HG03575 (cell line): ENCODE results near the gene LPIN1.

ENCODE experiments used
- ATAC-seq: cut with Tn5 transposase; IDR thresholded peaks from one replicate; pipeline ENCODE4 v1.9.1; 2021; ENCODE audit not compliant: unreplicated experiment, insufficient number of reproducible peaks, low FRiP score; ENCODE audit errors: extremely low read depth

LPIN1 gene

DNA sequence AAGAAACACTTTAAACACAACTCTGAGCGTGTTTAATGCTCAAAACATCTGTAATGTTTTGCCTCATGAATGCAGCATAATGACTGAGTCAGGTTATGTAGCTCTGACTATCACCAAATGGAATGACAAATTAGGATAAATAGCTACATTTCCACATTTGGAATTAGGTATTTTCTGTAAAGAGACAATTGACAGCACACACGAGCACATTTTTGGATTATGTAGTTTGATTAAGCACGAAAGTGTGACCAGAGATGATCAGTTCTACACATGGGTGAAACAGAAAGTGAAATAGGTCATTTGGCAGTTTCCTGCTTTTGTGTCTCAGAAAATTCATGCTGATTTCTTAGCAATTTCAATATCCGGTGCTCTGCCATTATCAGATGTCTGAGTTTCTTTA, 29.0 kb downstream of the LPIN1 start:
- peak; percentile 91 for ATAC-seq

DNA sequence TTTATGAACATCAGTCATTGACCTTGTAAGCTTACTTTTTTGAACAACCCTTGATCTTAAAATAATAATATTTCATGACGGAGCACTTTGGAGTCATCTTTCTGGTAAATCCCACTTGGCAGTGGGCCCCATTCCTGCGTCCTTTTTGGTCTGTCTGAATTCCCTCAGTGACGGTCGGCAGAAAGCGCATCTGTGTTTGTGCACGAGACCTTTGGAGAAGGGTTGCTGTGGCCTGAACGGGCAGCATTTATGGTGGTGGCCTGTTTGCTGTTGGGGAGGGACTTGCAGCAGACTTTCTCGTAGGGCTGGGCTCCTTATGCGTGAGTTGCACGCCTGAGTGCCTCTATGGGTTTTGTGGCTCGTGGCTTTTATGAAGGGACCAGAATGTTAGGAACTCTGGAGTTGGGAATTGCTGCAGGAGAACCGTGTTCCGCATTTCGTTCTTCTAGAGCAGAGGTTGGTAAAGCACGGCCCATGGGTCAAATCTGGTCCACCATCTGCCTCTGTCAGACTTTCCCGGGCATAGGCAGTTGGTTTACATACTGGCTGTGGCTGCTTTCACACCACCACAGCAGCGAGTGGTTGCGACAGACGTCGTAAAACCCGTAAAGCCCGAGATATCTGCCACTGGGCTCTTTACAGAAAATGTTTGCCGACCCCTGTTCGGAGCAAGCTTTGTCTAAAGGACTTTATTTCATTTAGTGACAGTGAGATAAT, 30.8 kb downstream of the LPIN1 start:
- no peak for ATAC-seq

DNA sequence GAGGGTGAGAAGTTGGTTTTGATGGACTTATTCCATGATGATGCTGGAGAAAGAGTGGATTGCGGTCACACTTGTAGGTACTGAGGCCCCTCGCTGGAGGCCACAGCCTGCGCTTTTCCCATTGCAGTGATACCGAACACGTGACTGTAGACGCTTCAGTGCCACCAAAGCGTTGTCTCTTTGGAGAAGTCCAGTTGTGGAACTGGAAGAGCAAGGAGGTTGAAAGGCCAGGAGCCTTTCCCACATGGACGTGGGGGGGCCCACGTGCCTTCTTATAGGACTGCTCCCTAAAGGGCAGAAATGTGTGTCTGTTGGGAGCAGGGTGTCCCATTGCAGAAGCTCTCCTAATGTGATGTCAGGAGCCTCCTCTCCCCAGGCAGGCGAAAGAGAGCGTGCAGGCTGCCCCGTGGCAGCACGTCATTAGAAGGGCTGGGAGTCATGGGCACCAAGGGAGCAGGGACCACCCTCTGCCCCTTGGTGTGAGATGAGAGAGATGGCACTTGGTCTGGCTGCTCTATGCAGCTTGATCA, 31.5 kb downstream of the LPIN1 start:
- ATAC-seq, result no peak

DNA sequence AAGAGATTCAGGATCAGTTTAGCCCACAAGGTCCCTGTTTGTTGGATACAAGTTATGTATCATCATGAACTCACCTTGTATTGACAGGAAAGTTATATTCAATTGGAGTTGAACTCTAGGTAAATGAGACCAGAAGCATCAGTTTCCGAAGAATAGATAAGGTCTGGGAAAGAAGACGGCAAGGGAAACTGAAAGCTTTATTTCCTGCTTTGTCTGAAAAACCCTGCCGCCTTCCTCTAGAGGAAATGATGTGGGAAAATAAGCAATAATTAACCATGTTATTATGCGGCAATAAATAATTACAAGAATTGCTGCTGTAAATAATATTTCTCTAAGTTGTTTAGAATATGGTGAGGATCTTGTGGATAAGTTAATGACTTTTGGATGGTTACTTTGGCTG, 32.0 kb downstream of the LPIN1 start:
- ATAC-seq, result no peak

DNA sequence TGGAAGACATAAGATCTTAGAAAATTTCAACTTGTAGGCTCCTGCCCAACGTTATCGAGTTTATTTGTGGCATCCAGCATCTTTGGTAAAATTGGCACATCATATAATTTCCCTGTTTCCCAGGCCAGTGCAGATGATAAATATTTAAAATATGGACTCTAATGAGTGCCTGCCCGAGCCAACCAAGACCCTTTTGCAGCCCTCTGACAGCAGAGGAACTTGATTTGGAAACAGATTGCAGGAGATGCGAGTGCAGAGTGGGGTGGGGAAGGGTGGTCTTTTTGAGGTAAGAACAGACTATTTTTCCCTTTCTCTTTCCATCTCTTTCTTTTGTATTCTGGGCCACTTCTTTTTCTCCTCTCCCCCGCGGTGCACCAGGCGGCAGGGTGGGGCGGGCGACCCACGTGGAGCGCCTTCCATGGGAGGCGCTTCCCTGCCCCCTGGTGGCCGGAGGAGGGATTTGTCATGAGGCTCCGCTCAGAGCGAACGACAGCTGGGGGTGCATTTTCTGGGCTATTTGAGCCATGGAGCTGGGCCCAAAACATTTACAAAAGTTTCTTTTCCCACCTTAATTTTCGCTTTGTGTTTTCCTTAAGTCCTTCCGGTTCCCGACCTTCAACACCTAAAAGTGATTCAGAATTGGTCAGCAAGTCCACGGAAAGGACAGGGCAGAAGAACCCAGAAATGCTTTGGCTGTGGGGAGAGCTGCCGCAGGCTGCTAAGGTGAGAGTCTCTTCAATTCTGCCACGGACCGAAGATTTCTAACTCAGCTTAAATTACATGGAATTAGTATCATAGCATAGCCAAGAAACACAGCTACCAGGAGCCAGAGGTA, 32.7 kb downstream of the LPIN1 start:
- no peak for ATAC-seq

DNA sequence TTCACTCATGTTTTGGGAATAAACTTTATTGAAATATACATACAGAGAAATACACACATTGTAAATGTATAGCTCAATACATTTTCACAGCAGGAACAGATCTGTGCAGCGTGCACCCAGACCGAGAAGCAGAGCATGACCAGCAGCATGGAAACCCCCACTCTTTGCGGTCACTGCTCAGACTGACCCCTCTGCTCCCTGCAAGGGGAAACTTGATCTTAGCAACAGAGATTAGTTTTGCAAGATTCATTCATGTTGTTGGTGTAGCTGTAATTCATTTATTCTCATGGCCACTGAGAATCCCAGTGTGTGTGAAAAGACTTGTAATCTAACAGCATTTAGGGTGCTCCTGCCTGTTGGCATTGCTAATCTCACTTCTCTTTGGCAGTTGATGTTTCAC, 35.2 kb downstream of the LPIN1 start:
- no peak for ATAC-seq

DNA sequence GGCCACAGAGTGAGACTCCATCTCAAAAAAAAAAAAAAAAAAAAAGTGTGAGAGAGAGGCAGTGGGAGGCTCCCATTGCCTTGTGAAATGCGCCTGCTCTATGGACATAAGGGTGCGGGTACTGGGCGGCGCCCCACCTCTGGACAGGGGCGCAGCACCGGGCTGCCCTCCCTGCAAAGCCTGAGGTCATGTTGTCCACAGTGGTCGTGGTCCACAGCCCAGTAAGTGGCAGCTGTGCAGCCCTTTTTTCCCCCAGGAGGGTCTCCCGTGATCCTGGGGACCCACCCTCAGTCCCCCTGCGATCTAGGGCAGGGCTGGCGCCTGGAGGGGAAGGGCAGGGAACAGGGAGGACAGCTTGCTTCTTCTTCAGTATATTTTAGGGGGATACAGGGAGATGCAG, 37.8 kb downstream of the LPIN1 start:
- ATAC-seq, result no peak

DNA sequence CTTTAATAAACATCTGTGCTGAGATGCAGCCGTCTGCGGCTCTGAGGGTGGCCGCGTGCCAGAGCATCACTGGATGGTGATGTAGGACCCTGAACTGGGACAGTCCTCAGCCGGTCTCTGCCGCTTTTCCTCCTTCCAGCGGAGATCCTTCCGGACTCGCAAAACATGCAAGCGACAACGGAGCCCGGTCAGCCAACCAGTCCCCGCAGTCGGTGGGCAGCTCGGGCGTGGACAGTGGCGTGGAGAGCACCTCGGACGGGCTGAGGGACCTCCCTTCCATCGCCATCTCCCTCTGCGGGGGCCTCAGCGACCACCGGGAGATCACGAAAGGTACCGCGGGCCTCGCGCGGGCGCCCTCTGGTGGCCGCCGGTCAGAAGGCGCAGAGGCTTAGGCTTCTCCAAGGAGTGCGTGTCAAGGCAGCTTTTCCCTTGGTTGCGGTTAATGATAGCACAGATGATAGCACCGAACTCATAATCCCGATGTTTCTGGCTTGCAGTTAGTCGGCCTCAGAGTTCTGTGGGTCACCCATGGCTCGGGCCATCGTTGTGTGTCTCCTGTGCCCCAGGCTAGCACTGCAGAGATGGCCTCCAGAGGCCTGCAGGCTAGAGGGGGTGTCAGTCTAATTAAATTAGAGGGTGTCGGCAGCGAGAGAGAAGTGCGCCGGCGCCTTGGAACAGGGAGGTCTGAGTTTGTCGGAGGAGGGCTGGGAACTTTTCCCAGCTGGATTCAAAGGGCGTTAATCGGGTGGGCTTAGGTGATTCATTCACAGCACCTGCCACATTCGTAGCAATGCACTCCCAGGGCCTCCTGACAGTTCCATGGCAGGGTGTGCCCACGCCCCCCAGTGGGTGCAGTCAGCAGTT, 38.5 kb downstream of the LPIN1 start:
- no peak for ATAC-seq

DNA sequence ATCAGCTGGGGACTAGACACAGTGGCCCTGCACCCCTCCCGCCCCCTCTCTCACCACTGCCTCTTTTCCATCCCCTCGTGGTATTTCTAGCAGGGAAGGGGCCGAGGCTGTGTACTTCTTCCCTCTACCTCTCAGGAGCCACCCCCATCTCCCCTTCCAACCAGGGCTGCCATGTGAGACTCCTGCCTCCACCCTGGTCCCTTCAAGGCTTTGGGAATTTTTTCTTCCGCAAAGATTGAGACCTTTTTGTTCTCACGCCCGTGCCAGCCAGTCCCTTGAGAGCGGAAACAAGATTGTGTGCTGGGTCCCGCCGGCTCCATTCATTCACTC, 39.1 kb downstream of the LPIN1 start:
- ATAC-seq, result no peak

DNA sequence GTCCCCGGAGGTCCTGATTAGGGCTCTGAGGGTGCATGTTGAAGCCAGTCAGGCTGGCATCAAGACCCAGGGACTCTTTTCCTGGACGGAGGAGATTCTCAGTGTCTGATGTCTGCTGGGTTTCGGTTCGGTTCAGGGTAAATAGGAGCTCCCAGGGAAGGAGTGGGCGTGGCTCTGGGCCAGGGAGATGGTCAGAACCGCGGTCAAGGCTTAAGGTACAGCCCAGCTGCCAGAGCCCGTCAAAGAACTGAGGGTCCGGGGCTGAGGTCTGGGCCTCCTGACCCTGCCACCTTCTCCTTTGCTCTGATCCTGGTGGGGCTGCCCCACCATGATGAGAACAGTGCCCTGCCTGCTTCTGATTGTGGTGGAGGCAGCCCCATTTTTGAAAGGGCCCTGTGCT, 39.8 kb downstream of the LPIN1 start:
- ATAC-seq, result no peak

DNA sequence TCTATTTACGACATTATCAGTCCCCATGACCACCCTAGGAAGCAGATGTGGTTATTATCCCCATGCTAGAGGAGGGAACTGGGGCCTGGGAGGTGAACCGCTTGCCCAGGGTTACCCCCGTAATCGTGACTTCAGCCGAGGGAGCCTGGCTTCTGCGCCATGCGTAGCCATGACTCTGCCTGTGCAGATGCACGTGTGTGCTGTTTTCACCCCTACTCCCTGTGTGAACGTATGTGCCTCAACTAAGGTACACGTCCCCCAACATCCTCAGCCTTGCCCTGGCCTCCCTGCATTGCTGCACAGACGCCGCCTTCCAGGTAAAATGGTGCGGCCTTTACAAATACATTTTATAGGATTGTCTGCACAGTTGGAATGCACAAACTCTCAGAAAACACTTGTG, 40.2 kb downstream of the LPIN1 start:
- no peak for ATAC-seq

DNA sequence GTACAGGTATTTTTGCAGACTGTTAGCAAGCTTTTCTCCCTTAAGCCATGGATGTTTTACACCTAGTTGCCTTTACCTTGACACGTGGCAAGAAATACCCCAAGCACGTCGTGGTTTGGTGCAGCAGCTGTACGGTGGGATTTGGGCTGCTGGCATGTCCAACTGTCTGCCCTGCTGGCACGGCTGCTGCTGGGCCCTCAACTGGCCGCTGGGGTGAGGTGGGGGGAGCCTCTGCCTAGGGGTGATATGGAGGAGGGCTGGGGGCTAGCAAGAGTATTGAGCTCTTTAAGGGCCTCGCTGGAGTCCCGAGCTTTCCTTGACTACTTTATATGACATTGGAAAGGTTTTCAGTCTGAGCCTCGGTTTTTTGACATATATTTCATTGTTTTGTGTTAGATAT, 41.6 kb downstream of the LPIN1 start:
- no peak for ATAC-seq

DNA sequence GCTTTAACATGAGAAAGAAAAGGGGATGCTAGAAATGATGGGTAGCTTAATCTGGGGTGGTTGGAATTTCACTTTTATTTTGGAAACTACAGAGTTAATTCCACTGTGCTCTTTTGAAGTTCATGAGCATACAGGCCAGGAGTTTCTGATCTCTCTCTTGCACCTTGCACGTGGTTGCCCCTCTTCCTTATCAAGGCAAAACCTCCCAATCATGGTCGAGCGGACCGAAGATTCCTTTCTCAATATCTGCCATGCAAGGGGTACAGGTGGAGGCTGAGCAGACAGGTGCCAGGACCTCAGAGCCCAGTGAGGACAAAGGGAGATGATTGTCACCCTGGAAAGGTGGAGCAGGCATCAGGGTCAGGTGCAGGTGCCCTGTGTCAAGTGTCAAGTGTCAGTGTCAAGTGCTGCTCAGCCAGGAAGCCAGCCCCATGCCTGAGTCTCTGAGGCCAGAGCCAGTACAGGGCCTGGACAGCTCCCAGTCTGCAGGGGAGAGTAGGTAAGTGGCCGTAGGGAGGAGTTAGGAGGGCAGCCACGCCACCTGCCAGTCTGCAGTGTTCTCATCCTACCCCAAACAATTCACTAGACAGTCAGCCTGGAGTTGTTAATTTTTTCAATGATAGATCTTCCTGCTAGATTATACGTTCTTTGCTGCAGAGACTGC, 42.2 kb downstream of the LPIN1 start:
- ATAC-seq, result no peak

DNA sequence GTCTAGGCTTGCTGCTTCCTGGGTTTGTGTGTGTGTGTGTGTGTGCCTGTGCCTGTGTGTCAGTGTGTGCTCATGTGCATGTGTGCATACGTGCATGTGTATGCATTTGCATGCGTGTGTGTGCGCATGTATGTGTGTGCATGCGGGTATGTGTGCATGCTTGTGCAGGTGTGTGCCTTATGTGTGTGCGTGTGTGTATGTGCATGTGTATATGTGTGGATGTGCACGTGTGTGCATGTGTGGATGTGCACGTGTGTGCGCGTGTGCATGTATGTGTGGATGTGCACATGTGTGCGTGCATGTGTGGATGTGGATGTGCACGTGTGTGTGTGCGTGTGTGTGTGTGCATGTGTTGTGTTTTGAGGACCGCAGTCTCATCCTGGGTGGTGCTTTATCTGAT, 42.8 kb downstream of the LPIN1 start:
- no peak for ATAC-seq

DNA sequence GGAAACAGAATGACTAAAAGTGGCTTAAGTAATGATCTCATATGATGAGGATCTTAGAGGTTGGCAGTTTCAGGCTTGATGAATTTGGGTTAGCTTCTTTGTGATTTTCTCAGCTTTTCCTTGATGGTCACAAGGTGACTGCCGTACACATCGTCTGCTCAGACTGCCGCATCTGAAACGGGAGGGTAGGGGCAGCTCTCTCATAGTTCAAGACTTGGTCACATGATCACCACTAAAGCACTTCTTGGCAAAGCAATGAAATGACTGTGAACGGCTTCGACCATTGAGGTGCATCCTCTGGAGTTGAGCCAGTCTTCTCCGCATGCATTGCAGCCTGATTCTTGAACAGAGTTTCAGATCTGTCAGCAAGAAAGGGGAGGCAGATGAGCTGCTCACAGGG, 43.8 kb downstream of the LPIN1 start:
- no peak for ATAC-seq

DNA sequence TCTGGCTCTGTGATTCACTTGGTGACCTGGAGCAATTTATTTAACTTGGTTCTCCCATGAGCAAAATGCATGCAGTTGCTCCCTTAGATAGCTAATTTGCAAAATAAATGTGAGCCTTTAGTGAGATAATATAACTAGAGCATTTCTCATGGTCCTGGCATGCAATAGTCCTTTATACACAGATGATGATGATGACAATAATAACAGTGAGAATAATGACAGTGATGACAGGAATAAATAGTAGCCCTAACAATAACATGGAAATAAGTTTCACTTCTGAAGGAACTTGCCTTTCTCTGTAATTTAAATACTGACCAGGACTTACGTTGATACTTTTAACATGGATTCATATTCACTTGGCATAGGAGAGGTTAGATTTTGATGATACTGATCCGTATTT, 49.2 kb downstream of the LPIN1 start:
- no peak for ATAC-seq

DNA sequence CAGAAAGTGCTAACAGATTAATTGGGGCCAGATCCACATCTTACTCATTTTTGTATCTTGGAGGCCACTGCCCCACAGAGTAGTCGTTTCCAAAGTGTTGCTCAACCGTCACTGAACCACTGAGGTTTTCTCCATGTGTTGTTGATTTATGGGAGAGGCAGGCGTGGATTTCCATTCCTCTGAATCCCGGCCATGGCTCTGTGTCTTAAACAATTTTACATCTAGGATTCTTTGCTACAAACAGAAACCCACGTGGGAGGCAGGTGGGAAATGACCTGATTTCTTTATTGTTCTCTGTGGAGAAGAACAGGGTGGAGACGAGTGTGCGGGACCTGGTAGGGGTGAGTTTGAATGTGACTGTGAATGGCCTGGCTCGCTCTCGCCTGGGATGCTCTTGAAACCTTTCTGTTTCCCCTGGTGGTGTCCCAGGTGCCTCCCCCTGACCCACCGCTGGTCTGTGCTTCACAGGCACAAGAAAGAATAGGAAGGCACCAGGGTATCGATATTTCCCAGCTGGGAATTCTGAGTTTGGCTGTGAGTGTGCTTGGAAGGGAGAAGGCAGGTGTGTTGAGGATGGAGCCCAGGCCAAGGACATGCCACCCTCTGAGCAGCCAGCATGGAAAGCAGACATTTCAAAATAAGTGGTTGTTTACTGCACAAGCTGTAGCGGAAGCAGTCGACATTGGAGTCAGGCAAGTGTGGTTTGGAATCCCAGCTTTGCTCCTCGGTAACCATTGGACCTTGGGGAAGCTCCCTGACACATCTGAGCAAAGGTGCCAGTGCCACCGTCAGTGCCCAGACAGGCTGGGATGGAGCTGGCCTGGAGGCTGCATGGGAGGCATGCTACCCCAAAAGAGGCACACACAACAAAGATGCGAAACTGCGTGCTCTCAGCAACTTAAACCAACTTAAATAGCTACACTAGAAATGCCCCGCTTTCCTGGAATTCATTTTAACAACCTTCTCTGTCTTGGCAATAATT, 50.0 kb downstream of the LPIN1 start:
- no peak for ATAC-seq

DNA sequence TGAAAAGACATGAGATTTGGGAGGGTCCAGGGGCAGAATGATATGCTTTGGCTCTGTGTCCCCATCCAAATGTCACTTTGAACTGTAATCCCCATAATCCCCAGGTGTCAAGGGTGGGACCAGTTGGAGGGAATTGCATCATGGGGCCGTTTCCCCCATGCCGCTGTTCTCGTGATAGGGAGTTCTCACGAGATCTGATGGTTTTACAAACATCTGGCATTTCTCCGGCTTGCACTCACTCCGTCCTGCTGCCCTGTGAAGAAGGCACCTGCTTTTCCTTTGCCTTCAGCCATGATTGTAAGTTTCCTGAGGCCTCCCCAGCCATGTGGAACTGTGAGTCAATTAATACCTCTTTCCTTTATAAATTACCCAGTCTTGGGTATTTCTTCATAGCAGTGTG, 51.4 kb downstream of the LPIN1 start:
- ATAC-seq, result no peak
